ENCODE data around the gene DENND1A.
"Not testable (repeated sequence)": the region's sequence is repeated elsewhere in the genome, so short reads cannot be mapped to it uniquely, and the experiment has no call there.

DENND1A gene

GRCh38 chr9:123922911-123923310, 7.0 kb downstream of the DENND1A start:
- DNase-seq = no peak

GRCh38 chr9:123922431-123922830, 7.5 kb downstream of the DENND1A start:
- no peak for DNase-seq

- no peak for DNase-seq
These were observed 15.3 kb downstream of the DENND1A start for GRCh38 chr9:123914517-123915196.

- peak in 3 of 4 experiments; percentile 36 to 54 (median 48) for DNase-seq
These were observed 17.6 kb downstream of the DENND1A start for GRCh38 chr9:123912167-123912897.

- DNase-seq = no peak
These were observed 18.9 kb downstream of the DENND1A start for GRCh38 chr9:123911024-123911423.

GRCh38 chr9:123909192-123909591, 20.7 kb downstream of the DENND1A start:
- not testable (repeated sequence) for DNase-seq

- DNase-seq = not testable (repeated sequence)
These were observed 26.4 kb downstream of the DENND1A start for GRCh38 chr9:123903550-123903949.

- peak in 2 of 4 experiments; percentile 6 to 18 for DNase-seq
These were observed 35.1 kb downstream of the DENND1A start for GRCh38 chr9:123894822-123895221.

- DNase-seq = no peak
These were observed 36.0 kb downstream of the DENND1A start for GRCh38 chr9:123893831-123894460.

GRCh38 chr9:123893115-123893514, 36.8 kb downstream of the DENND1A start:
- DNase-seq = no peak

- no peak for DNase-seq
These were observed 42.1 kb downstream of the DENND1A start for GRCh38 chr9:123887837-123888236.

- not testable (repeated sequence) for DNase-seq
These were observed 44.1 kb downstream of the DENND1A start for GRCh38 chr9:123885834-123886233.

- no peak for DNase-seq
These were observed 46.3 kb downstream of the DENND1A start for GRCh38 chr9:123883634-123884033.

- DNase-seq = no peak
These were observed 48.3 kb downstream of the DENND1A start for GRCh38 chr9:123881604-123882003.

- DNase-seq = no peak
These were observed 49.5 kb downstream of the DENND1A start for GRCh38 chr9:123880420-123880819.

- DNase-seq = no peak
These were observed 53.2 kb downstream of the DENND1A start for GRCh38 chr9:123876750-123877149.

- DNase-seq = no peak
These were observed 57.2 kb downstream of the DENND1A start for GRCh38 chr9:123872710-123873109.

GRCh38 chr9:123871781-123872180, 58.1 kb downstream of the DENND1A start:
- DNase-seq = no peak

- peak; percentile 66 to 87 (median 80) for DNase-seq
These were observed 61.9 kb downstream of the DENND1A start for GRCh38 chr9:123868002-123868401.

- peak; percentile 26 to 92 (median 63) for DNase-seq
These were observed 62.9 kb downstream of the DENND1A start for GRCh38 chr9:123867034-123867433.

- peak in 2 of 4 experiments; percentile 28 to 33 for DNase-seq
These were observed 63.4 kb downstream of the DENND1A start for GRCh38 chr9:123866497-123866896.

GRCh38 chr9:123865226-123866000, 64.5 kb downstream of the DENND1A start:
- DNase-seq = peak in 3 of 4 experiments; percentile 26 to 68 (median 61)

- peak in 2 of 4 experiments; percentile 18 to 26 for DNase-seq
These were observed 65.7 kb downstream of the DENND1A start for GRCh38 chr9:123864251-123864650.

Measured in suppressor macrophage (primary cell).